Neural cell (in vitro differentiated cells): ENCODE data around the gene TENT4A. TPM values are rescaled to one million over a fixed set of nuclear protein-coding genes. Genes with fewer than 3 reads are reported as not detected.

Experiments used
- H2AFZ ChIP-seq: fragments of 200-600, 300-800 bp; sonication (generic), shearing (Covaris generic); 2 replicates; pipeline ENCODE4 v1.6.0; 2014; ENCODE audit warnings: low read depth, mild to moderate bottlenecking, antibody characterized with exemption, low read length, moderate library complexity
- H3F3A ChIP-seq: fragments of 200-600 bp; shearing (Covaris generic); 2 replicates; pipeline ENCODE4 v1.6.1; 2016; ENCODE audit warnings: mild to moderate bottlenecking, moderate library complexity, mixed read lengths, antibody characterized with exemption, low read length; ENCODE audit not compliant: insufficient read depth, poor library complexity, severe bottlenecking
- H3K27ac ChIP-seq: fragments of 200-600, 300-800 bp; sonication (generic), shearing (Covaris generic); 2 replicates; pipeline ENCODE4 v1.5.1; 2014; ENCODE audit warnings: mild to moderate bottlenecking, low read length, moderate library complexity
- H3K27me3 ChIP-seq: fragments of 300-800, 200-600 bp; sonication (generic), shearing (Covaris generic); 2 replicates; pipeline ENCODE4 v1.6.0; 2014; ENCODE audit warnings: mild to moderate bottlenecking, low read depth, low read length, moderate library complexity; ENCODE audit not compliant: insufficient read depth
- H3K36me3 ChIP-seq: fragments of 300-800, 200-600 bp; sonication (generic), shearing (Covaris generic); 2 replicates; pipeline ENCODE4 v1.5.1; 2014; ENCODE audit warnings: mild to moderate bottlenecking, antibody characterized with exemption, low read length, moderate library complexity; ENCODE audit not compliant: insufficient read depth
- H3K4me2 ChIP-seq: fragments of 300-800, 200-600 bp; sonication (generic), shearing (Covaris generic); 2 replicates; pipeline ENCODE4 v1.6.0; 2014; ENCODE audit warnings: mild to moderate bottlenecking, low read length
- H3K4me3 ChIP-seq: fragments of 300-800, 200-600 bp; sonication (generic), shearing (Covaris generic); 2 replicates; pipeline ENCODE4 v1.5.1; 2014; ENCODE audit warnings: mild to moderate bottlenecking, low read length, moderate library complexity
- H3K79me2 ChIP-seq: fragments of 200-600 bp; shearing (Covaris generic); replicated peaks from 2 replicates; pipeline ENCODE4 v1.6.0; 2014; ENCODE audit warnings: mild to moderate bottlenecking, low read length, moderate library complexity; ENCODE audit not compliant: insufficient read depth
- H3K9ac ChIP-seq: fragments of 300-800, 200-600 bp; sonication (generic), shearing (Covaris generic); 2 replicates; pipeline ENCODE4 v1.6.1; 2016; ENCODE audit warnings: mild to moderate bottlenecking, low read length, mixed read lengths
- H3K9me2 ChIP-seq: fragments of 200-600 bp; shearing (Covaris generic); 2 replicates; pipeline ENCODE4 v1.6.1; 2016; ENCODE audit warnings: mild to moderate bottlenecking, low read length, mixed read lengths; ENCODE audit not compliant: insufficient read depth
- H3K9me3 ChIP-seq: fragments of 200-600, 300-800 bp; sonication (generic), shearing (Covaris generic); 2 replicates; pipeline ENCODE4 v1.6.1; 2016; ENCODE audit warnings: mild to moderate bottlenecking, mixed run types, low read length, moderate library complexity, mixed read lengths
- H4K20me1 ChIP-seq: fragments of 200-600 bp; shearing (Covaris generic); 2 replicates; pipeline ENCODE4 v1.6.1; 2016; ENCODE audit warnings: mild to moderate bottlenecking, mixed run types; ENCODE audit not compliant: insufficient read depth
- EP300 ChIP-seq: fragments of 450-650 bp; conservative IDR thresholded peaks from 2 replicates; pipeline ENCODE4 v1.6.1; 2014; ENCODE audit warnings: antibody characterized with exemption, mild to moderate bottlenecking, moderate library complexity; ENCODE audit not compliant: poor library complexity, severe bottlenecking
- MXI1 ChIP-seq: fragments of 450-650 bp; conservative IDR thresholded peaks from 2 replicates; pipeline ENCODE4 v1.6.1; 2014; ENCODE audit warnings: antibody characterized with exemption, mild to moderate bottlenecking; ENCODE audit not compliant: poor library complexity, severe bottlenecking
- POLR2AphosphoS5 ChIP-seq: IDR thresholded peaks from 2 replicates; pipeline ENCODE4 v1.6.1; 2012
- REST ChIP-seq: IDR thresholded peaks from 2 replicates; pipeline ENCODE4 v1.6.1; 2012; ENCODE audit warnings: borderline replicate concordance
- SMC3 ChIP-seq: fragments of 450-650 bp; conservative IDR thresholded peaks from 2 replicates; pipeline ENCODE4 v1.6.1; 2014; ENCODE audit warnings: antibody characterized with exemption, mild to moderate bottlenecking, moderate library complexity; ENCODE audit not compliant: poor library complexity
- TAF1 ChIP-seq: IDR thresholded peaks from 2 replicates; pipeline ENCODE4 v1.6.1; 2012; ENCODE audit warnings: low read depth
- polyA plus RNA-seq: library from polyadenylated mRNA; depleted of rRNA; stranded (reverse); fragments of >200 nt; gene quantifications from 2 replicates; pipeline ENCODE4 v1.2.3, GENCODE V29; 2014

TENT4A gene
- polyA plus RNA-seq, 1 donor from 2014 or later: 12.1 TPM

- H3K4me2 ChIP-seq: peak overlapping the region; percentile 78
- H3K79me2 ChIP-seq: peaks cover 51% of the 10 kb centered on the region
- H3K27ac ChIP-seq: no peak overlapping the region
- no peaks in the 10 kb centered on the region for H3K9me3 ChIP-seq
- H4K20me1 ChIP-seq: peaks cover 22% of the 10 kb centered on the region
- H2AFZ ChIP-seq: no peak overlapping the region
- H3K9me2 ChIP-seq: no peaks in the 10 kb centered on the region
- H3K36me3 ChIP-seq: no peaks in the 10 kb centered on the region
- H3K4me3 ChIP-seq: peak overlapping the region; percentile 69
- H3K27me3 ChIP-seq: no peaks in the 10 kb centered on the region
- TF ChIP-seq POLR2AphosphoS5: no peak
- TF ChIP-seq TAF1: no peak
- no peak for TF ChIP-seq SMC3
- TF ChIP-seq REST: no peak
- TF ChIP-seq MXI1: peak; percentile 39
- no peaks in the 10 kb centered on the region for H3F3A ChIP-seq
- H3K9ac ChIP-seq: peak overlapping the region; percentile 55
These were observed 1.2 kb downstream of the TENT4A start for GRCh38 chr5:6714226-6715041.

GRCh38 chr5:6715271-6715670 is 2.0 kb downstream of the TENT4A start:
- Histone ChIP-seq H3K4me3 (peak overlapping the region; percentile 69), H4K20me1 (peaks cover 27% of the 10 kb centered on the region), H3K9me2 (no peaks in the 10 kb centered on the region), H3K9ac (peak overlapping the region; percentile 55), H3K79me2 (peaks cover 58% of the 10 kb centered on the region), H3K27me3 (no peaks in the 10 kb centered on the region), H3K9me3 (no peaks in the 10 kb centered on the region), H3K4me2 (peak overlapping the region; percentile 78), H3K27ac (no peak overlapping the region), H3K36me3 (no peaks in the 10 kb centered on the region), H3F3A (no peaks in the 10 kb centered on the region), H2AFZ (no peak overlapping the region)
- no peak for TF ChIP-seq EP300
- no peak for TF ChIP-seq REST
- TF ChIP-seq POLR2AphosphoS5: no peak
- no peak for TF ChIP-seq TAF1
